H1 (cell line): ENCODE results near the gene ZBTB25. TPM values are rescaled to one million over a fixed set of nuclear protein-coding genes. Genes with fewer than 3 reads are reported as not detected.

Source experiments
- ATF3 ChIP-seq: IDR thresholded peaks from 2 replicates; pipeline ENCODE4 v1.6.1; 2011; ENCODE audit warnings: low read depth, mild to moderate bottlenecking, low read length; ENCODE audit not compliant: insufficient read depth
- BCL11A ChIP-seq, 2 experiments: IDR thresholded peaks; one replicate each; pipeline ENCODE4 v1.6.1; 2011; ENCODE audit warnings: low read depth in 2 of 2, low read length in 2 of 2, mild to moderate bottlenecking in 2 of 2
- BRCA1 ChIP-seq: IDR thresholded peaks from 2 replicates; pipeline ENCODE4 v1.6.1; 2012; ENCODE audit warnings: low read depth, low read length, improper control_type of control experiment
- CEBPB ChIP-seq: IDR thresholded peaks from 2 replicates; pipeline ENCODE4 v1.6.1; 2012; ENCODE audit warnings: low read depth, low read length
- CHD7 ChIP-seq: fragments of 300-600 bp; sonication (generic); IDR thresholded peaks from 2 replicates; pipeline ENCODE4 v1.7.1; 2012; ENCODE audit warnings: low read length, moderate library complexity, mild to moderate bottlenecking, inconsistent platforms; ENCODE audit not compliant: insufficient replicate concordance
- JUND ChIP-seq: IDR thresholded peaks from 2 replicates; pipeline ENCODE4 v1.6.1; 2011; ENCODE audit warnings: mild to moderate bottlenecking, improper control_type of control experiment, low read length
- NANOG ChIP-seq: IDR thresholded peaks from 2 replicates; pipeline ENCODE4 v1.6.1; 2011; ENCODE audit warnings: low read length, low read depth, mild to moderate bottlenecking, inconsistent platforms; ENCODE audit not compliant: insufficient read depth, poor library complexity, severe bottlenecking
- SP2 ChIP-seq: IDR thresholded peaks from 2 replicates; pipeline ENCODE4 v1.6.1; 2012; ENCODE audit warnings: mild to moderate bottlenecking, low read length, inconsistent platforms
- SUZ12 ChIP-seq: fragments of 200-600 bp; sonication (generic); IDR thresholded peaks from 2 replicates; pipeline ENCODE4 v1.6.1; 2012; ENCODE audit warnings: mild to moderate bottlenecking, inconsistent platforms, low read length, moderate library complexity, mixed read lengths
- TAF1 ChIP-seq: IDR thresholded peaks from 2 replicates; pipeline ENCODE4 v1.6.1; 2011; ENCODE audit warnings: mild to moderate bottlenecking, low read depth, low read length
- TEAD4 ChIP-seq: IDR thresholded peaks from 2 replicates; pipeline ENCODE4 v1.6.1; 2012; ENCODE audit warnings: low read depth, low read length, inconsistent platforms, mixed read lengths
- polyA plus RNA-seq, 7 experiments: library from polyadenylated mRNA; depleted of rRNA in 3 of 7; stranded (reverse) in 5 of 7; unstranded in 2 of 7; fragments of >200 nt in 5 of 7; fragments of 200-250 nt in 2 of 7; gene quantifications; 1 replicate in 5 of 7; 2 replicates in 1 of 7; 4 replicates in 1 of 7; pipeline versions ENCODE4 v1.2.1 to v1.2.3, GENCODE V29; 2011 to 2013; ENCODE audit warnings: missing spikeins in 2 of 7, mixed read lengths in 2 of 7
- total RNA-seq: library from RNA; stranded (reverse); fragmentation: NEBNext Ultra II Directional; extraction: Animal tissue kit (Norgen Biotek cat#: 25700); gene quantifications from 2 replicates; pipeline ENCODE4 v1.2.1, GENCODE V29; 2021

Gene ZBTB25
- total and polyA plus RNA-seq, 2 of the 8 experiments (the other 6 are each of a cell fraction or from before 2014, with no cell fraction given), result 5.4 to 11.4 TPM

GRCh38 chr14:64465191-64465822 lies 38.3 kb downstream of the ZBTB25 start, which contains the start of gene AKAP5 (continued):
- TF ChIP-seq SUZ12 (no peak), ATF3 (no peak), NANOG (no peak), SP2 (no peak), TEAD4 (no peak), BCL11A (IDR thresholded peaks at IDR 0.05; ENCODE audit: low read depth in 2 of 2, low read length in 2 of 2) (no peak), TAF1 (no peak; the same call in 1 of the 2 replicates), JUND (no peak), BRCA1 (no peak), CHD7 (no peak), CEBPB (no peak)
